H1 (cell line): Measurements from ENCODE around the gene ASS1. TPM values are rescaled to one million over a fixed set of nuclear protein-coding genes. Genes with fewer than 3 reads are reported as not detected.

ENCODE experiments used
- NANOG ChIP-seq: IDR thresholded peaks from 2 replicates; pipeline ENCODE4 v1.6.1; 2011; ENCODE audit warnings: low read length, low read depth, mild to moderate bottlenecking, inconsistent platforms; ENCODE audit not compliant: insufficient read depth, poor library complexity, severe bottlenecking
- polyA plus RNA-seq, 7 experiments: library from polyadenylated mRNA; depleted of rRNA in 3 of 7; stranded (reverse) in 5 of 7; unstranded in 2 of 7; fragments of >200 nt in 5 of 7; fragments of 200-250 nt in 2 of 7; gene quantifications; 1 replicate in 5 of 7; 2 replicates in 1 of 7; 4 replicates in 1 of 7; pipeline versions ENCODE4 v1.2.1 to v1.2.3, GENCODE V29; 2011 to 2013; ENCODE audit warnings: missing spikeins in 2 of 7, mixed read lengths in 2 of 7
- total RNA-seq: library from RNA; stranded (reverse); fragmentation: NEBNext Ultra II Directional; extraction: Animal tissue kit (Norgen Biotek cat#: 25700); gene quantifications from 2 replicates; pipeline ENCODE4 v1.2.1, GENCODE V29; 2021

ASS1 gene
- total and polyA plus RNA-seq, 2 of the 8 experiments (the other 6 are each of a cell fraction or from before 2014, with no cell fraction given), result 108 to 296 TPM

GRCh38 chr9:130395810-130396435, 48.8 kb upstream of the ASS1 start (continued):
- no peak for TF ChIP-seq NANOG
- TF ChIP-seq, all 59 proteins: peak for 0
